HEK293T (cell line): ENCODE results near the gene RUSC2.
"Not testable (repeated sequence)": the region's sequence is repeated elsewhere in the genome, so short reads cannot be mapped to it uniquely, and the experiment has no call there.

Experiments used
- CTCF ChIA-PET: fragments of 350-600 bp; formaldehyde crosslinking; extraction: SDS; loops from one replicate; lab custom pipeline; 2021; ENCODE audit warnings: antibody characterized with exemption, inconsistent platforms; lab: Yijun Ruan, JAX
- POLR2A ChIA-PET: fragments of 350-600 bp; formaldehyde crosslinking; extraction: SDS; loops from one replicate; lab custom pipeline; 2020; ENCODE audit warnings: antibody characterized with exemption, inconsistent platforms; lab: Yijun Ruan, JAX
- DNase-seq: peaks from one replicate; pipeline ENCODE4 v3.0.0; 2012; ENCODE audit warnings: mixed read lengths; ENCODE audit errors: extremely low spot score
- ARNT ChIP-seq: fragments of 450-650 bp; IDR thresholded peaks from 2 replicates; pipeline ENCODE4 v1.6.1; 2017; ENCODE audit warnings: mild to moderate bottlenecking
- BHLHE40 ChIP-seq: fragments of 450-650 bp; IDR thresholded peaks from 2 replicates; pipeline ENCODE4 v1.6.1; 2016; ENCODE audit warnings: mild to moderate bottlenecking, moderate library complexity, borderline replicate concordance
- CTBP1 ChIP-seq: fragments of 450-650 bp; IDR thresholded peaks from 2 replicates; pipeline ENCODE4 v1.6.1; 2016; ENCODE audit warnings: borderline replicate concordance
- ELF4 ChIP-seq: fragments of 450-650 bp; IDR thresholded peaks from 2 replicates; pipeline ENCODE4 v1.6.1; 2017; ENCODE audit warnings: antibody characterized with exemption
- FOXA1 ChIP-seq: fragments of 450-650 bp; IDR thresholded peaks from 2 replicates; pipeline ENCODE4 v1.6.1; 2016; ENCODE audit warnings: mild to moderate bottlenecking
- FOXK2 ChIP-seq: fragments of 450-650 bp; IDR thresholded peaks from 2 replicates; pipeline ENCODE4 v1.6.1; 2016; ENCODE audit warnings: mild to moderate bottlenecking
- FOXM1 ChIP-seq: fragments of 450-650 bp; IDR thresholded peaks from 2 replicates; pipeline ENCODE4 v1.6.1; 2017; ENCODE audit warnings: mild to moderate bottlenecking, borderline replicate concordance
- HDGF ChIP-seq: fragments of 450-650 bp; IDR thresholded peaks from 2 replicates; pipeline ENCODE4 v1.6.1; 2017; ENCODE audit warnings: antibody characterized with exemption, borderline replicate concordance
- L3MBTL2 ChIP-seq: fragments of 450-650 bp; conservative IDR thresholded peaks from 2 replicates; pipeline ENCODE4 v1.6.1; 2016; ENCODE audit warnings: mild to moderate bottlenecking
- LEF1 ChIP-seq: fragments of 450-650 bp; IDR thresholded peaks from 2 replicates; pipeline ENCODE4 v1.6.1; 2017; ENCODE audit warnings: mild to moderate bottlenecking, borderline replicate concordance
- NFRKB ChIP-seq: fragments of 450-650 bp; IDR thresholded peaks from 2 replicates; pipeline ENCODE4 v1.6.1; 2016; ENCODE audit warnings: mild to moderate bottlenecking, moderate library complexity
- SP1 ChIP-seq: fragments of 450-650 bp; IDR thresholded peaks from 2 replicates; pipeline ENCODE4 v1.6.1; 2017
- SUZ12 ChIP-seq: fragments of 450-650 bp; IDR thresholded peaks from 2 replicates; pipeline ENCODE4 v1.6.1; 2016; ENCODE audit warnings: mild to moderate bottlenecking
- TARDBP ChIP-seq: fragments of 450-650 bp; IDR thresholded peaks from 2 replicates; pipeline ENCODE4 v1.6.1; 2016
- ZNF384 ChIP-seq: fragments of 450-650 bp; IDR thresholded peaks from 2 replicates; pipeline ENCODE4 v1.6.1; 2016
- TF ChIP-seq, protein P1 (sequence below): fragments of 450-650 bp; IDR thresholded peaks from 2 replicates; pipeline ENCODE4 v1.6.1; 2016

The RUSC2 gene

DNA sequence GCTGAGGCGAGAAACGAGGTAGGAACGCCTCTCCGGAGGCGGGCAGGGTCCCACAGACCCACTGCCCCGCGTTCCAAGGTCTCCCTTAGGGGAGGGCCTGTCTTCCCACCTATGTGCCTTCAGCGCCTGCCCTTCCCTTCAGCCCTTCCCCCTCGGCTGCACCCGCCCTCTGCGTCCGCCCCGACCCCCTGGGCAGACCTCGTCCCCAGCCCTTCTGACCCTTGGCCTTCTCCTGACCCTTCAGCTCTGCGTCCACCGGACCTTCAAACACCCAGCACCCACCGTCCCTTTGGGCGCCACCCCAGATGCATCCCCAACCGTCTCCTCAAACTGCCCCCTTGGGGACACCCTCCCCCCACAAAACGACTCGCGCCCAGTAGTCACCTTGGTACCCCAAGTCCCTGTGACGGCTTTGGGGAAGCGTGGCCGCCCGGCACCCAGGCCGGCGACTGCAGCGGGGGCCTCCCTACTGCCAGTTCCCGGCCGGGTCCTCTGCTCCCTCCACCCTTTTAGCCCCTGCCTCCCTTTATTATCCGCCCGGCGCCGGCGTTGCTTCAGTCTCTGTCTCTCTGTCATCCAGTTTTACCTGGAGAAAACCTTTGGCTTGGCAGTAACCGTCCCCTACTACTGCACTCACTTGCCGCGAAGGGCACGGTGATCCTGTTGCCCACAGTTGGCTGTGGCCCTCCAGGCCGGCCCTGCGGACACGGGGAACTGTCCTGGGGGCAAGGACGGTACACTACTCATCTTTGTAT lies 421 bp downstream of the RUSC2 start:
- peak; percentile 11 for DNase-seq
- ChIA-PET POLR2A (interaction anchor here (1.0 to 1.6 kb wide), 3 partner anchors 22 to 329 kb away, joined by 3 to 5 read pairs (median 3); partner anchors contain the start of gene UNC13B), CTCF (interaction anchor here (1.4 kb wide), 1 partner anchor 63 kb away, joined by 5 read pairs; no protein-coding TSS in a partner anchor)
- no peak for TF ChIP-seq NFRKB
- TF ChIP-seq SP1 = no peak
- no peak for TF ChIP-seq BHLHE40
- no peak for TF ChIP-seq HDGF
- TF ChIP-seq SUZ12 = no peak
- no peak for TF ChIP-seq TARDBP
- TF ChIP-seq ARNT = no peak
- TF ChIP-seq, protein P1, sequence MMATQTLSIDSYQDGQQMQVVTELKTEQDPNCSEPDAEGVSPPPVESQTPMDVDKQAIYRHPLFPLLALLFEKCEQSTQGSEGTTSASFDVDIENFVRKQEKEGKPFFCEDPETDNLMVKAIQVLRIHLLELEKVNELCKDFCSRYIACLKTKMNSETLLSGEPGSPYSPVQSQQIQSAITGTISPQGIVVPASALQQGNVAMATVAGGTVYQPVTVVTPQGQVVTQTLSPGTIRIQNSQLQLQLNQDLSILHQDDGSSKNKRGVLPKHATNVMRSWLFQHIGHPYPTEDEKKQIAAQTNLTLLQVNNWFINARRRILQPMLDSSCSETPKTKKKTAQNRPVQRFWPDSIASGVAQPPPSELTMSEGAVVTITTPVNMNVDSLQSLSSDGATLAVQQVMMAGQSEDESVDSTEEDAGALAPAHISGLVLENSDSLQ = no peak

DNA sequence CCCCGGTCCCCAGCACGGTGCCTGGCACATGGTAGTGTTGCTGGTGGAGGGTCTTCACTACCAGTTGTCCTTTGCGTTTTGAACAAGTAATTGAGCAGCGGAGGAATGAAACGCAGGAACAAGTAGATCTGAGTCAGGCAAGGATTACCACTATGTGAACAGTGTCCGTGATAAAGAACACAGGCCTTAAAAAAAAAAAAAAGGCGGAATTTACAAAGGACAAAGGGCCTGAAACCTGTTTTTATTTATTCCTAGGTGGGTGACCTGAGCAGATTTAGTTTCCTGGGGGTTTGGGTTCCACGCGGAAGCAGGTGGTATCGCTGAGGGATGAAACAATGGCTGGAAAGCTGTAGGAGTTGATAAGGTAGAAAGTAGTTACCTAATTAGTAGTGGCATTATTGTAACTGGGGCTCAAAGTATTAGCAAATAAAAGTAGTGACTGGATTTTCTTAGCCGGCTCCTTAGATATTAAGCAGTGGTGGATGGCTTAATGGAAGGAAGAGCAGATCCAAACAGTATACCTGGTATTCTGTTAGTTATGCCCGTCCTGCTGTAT lies 1.1 kb downstream of the RUSC2 start:
- ChIA-PET CTCF (no interaction called here), POLR2A (no interaction called here)
- no peak for DNase-seq
- no peak for TF ChIP-seq FOXA1
- no peak for TF ChIP-seq NFRKB
- TF ChIP-seq SP1 = no peak
- TF ChIP-seq BHLHE40 = no peak
- no peak for TF ChIP-seq TARDBP
- TF ChIP-seq ELF4 = no peak
- TF ChIP-seq FOXK2 = no peak
- no peak for TF ChIP-seq LEF1
- no peak for TF ChIP-seq CTBP1
- no peak for TF ChIP-seq SUZ12
- TF ChIP-seq FOXM1 = no peak
- no peak for TF ChIP-seq HDGF
- TF ChIP-seq, protein P1 = no peak
- no peak for TF ChIP-seq ZNF384
- TF ChIP-seq L3MBTL2 = no peak
- no peak for TF ChIP-seq ARNT

DNA sequence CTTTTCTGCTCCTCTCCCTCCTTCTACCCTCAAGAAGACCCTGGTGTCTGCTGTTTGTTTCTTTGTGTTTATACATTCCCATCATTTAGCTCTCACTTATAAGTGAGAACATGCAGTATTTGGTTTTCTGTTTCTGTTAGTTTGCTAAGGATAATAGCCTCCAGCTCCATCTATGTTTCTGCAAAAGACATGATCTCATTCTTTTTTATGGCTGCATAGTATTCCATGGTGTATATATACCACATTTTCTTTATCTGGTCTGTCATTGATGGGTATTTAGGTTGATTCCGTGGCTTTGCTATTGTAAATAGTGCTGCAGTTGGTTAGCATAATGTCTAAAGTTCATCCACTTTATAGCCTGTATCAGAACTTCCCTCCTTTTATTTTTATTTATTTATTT lies 3.2 kb downstream of the RUSC2 start:
- DNase-seq, POLR2A ChIA-PET, CTCF ChIA-PET: not testable (repeated sequence)

DNA sequence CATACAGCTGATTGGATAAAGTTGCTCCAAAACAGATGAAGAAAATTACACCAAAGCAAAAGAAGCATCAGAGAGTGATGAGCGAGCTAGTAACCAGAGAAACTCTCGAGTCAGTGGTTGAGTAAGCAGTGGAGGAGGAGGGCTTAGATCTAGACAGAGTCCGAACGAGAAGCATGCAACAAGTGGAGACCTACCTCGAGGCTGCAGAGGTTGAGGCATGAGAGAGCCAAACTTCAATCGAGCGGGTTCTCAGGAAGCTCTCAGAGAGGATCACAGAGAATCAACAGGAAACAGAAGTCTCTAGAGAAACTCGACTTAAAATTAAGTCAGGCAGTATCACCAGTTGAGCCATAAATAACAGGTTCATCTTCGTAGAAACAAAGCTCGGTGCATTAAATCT lies 6.1 kb downstream of the RUSC2 start:
- TF ChIP-seq ARNT = no peak
- TF ChIP-seq BHLHE40 = no peak
- no peak for TF ChIP-seq CTBP1
- TF ChIP-seq FOXK2 = no peak
- no peak for TF ChIP-seq NFRKB
- TF ChIP-seq LEF1 = no peak
- no peak for TF ChIP-seq ELF4
- ChIA-PET CTCF (no interaction called here), POLR2A (interaction anchor here (0.5 kb wide), 1 partner anchor 382 kb away, joined by 3 read pairs; no protein-coding TSS in a partner anchor)
- DNase-seq = no peak

DNA sequence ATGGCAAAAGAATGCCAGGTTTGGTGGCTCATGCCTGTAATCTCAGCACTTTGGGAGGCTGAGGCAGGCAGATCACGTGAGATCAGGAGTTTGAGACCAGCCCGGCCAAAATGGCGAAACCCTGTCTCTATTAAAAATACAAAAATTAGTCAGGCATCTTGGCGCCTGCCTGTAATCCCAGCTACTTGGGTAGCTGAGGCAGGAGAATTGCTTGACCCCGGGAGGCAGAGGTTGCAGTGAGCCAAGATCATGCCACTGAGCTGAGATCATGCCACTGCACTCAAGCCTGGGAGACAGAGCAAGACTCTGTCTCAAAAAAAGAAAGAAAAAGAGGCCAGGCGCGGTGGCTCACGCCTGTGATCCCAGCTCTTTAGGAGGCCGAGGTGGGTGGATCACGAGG lies 8.3 kb downstream of the RUSC2 start:
- POLR2A ChIA-PET, CTCF ChIA-PET: not testable (repeated sequence)

DNA sequence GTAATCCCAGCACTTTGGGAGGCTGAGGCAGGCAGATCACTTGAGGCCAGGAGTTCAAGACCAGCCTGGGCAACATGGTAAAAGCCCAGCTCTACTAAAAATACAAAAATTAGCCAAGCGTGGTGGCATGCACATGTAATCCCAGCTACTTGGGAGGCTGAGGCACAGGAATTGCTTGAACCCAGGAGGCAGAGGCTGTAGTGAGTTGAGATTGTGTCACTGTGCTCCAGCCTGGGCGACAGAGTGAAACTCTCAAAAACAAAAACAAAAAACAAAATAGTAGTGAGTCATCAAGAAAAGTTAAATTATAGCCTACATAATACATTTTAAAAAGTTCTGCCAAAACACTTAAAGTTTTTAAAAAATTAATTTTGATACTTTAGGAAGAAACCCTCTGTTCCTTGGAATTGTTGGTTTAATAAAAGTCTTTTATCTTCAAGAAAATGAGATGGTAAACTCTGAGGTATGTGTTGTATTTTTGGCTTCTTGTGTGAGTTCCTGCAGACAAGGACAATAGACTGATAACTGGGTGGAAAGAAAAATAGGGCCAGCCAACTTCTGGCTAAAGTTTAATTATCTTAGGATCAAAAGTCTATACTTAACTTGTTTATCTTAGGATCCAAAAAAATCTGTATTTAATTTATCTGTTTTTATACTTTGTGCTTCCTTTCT lies 9.3 kb downstream of the RUSC2 start:
- CTCF ChIA-PET = no interaction called here
- POLR2A ChIA-PET = no interaction called here
- TF ChIP-seq ZNF384 = no peak
- TF ChIP-seq ARNT = no peak
- TF ChIP-seq, protein P1 = no peak
- TF ChIP-seq CTBP1 = no peak
- no peak for TF ChIP-seq BHLHE40
- TF ChIP-seq ELF4 = no peak
- no peak for TF ChIP-seq SP1
- TF ChIP-seq NFRKB = no peak
- TF ChIP-seq HDGF = no peak
- TF ChIP-seq FOXK2 = no peak
- no peak for TF ChIP-seq TARDBP
- TF ChIP-seq SUZ12 = no peak
- no peak for TF ChIP-seq L3MBTL2
- no peak for TF ChIP-seq LEF1
- no peak for TF ChIP-seq FOXM1
- TF ChIP-seq FOXA1 = no peak
- no peak for DNase-seq

More for the DNA sequence above, 8.3 kb downstream of the RUSC2 start:
- DNase-seq = not testable (repeated sequence)
